ENCODE results near the gene ASXL3. TPM values are rescaled to one million over a fixed set of nuclear protein-coding genes. Genes with fewer than 3 reads are reported as not detected.

Gene ASXL3
- total RNA-seq, 4 donors from 2014 or later, result 0.13 to 0.62 (median 0.41) TPM

GRCh38 chr18:33641141-33641540, 63.1 kb downstream of the ASXL3 start:
- DNase-seq (ENCODE audit: low spot score in 2 of 2), result no peak
- no peak overlapping the region for H3K4me3 ChIP-seq (ENCODE audit: low read depth, poor library complexity, severe bottlenecking)
- WGBS, 2 donors, result 72 to 77% methylated on average over 3 of the region's 3 CpGs
- no peak for TF ChIP-seq CTCF (IDR thresholded peaks at IDR 0.05)
- no peak for TF ChIP-seq POLR2A (IDR thresholded peaks at IDR 0.05)
- intact Hi-C loops (cut with DNase I; ENCODE audit: low total_unique reads), result no loop called here

GRCh38 chr18:33644494-33644893, 66.5 kb downstream of the ASXL3 start:
- no peak overlapping the region for H3K4me3 ChIP-seq (ENCODE audit: low read depth, poor library complexity, severe bottlenecking)
- DNase-seq (ENCODE audit: low spot score in 2 of 2), result no peak
- intact Hi-C loops (cut with DNase I; ENCODE audit: low total_unique reads), result no loop called here
- 67 to 71% methylated on average over 2 of the region's 2 CpGs for WGBS, 2 donors
- TF ChIP-seq CTCF (IDR thresholded peaks at IDR 0.05) (no peak), POLR2A (IDR thresholded peaks at IDR 0.05) (no peak)

- WGBS, 2 donors, result 96 to 100% methylated on average over 1 of the region's 1 CpG
Observed at GRCh38 chr18:33647365-33647764, 69.3 kb downstream of the ASXL3 start.

GRCh38 chr18:33652635-33653034, 74.6 kb downstream of the ASXL3 start:
- WGBS, 2 donors, result 42 to 46% methylated on average over 1 of the region's 1 CpG
- DNase-seq (ENCODE audit: low spot score in 2 of 2), result no peak
- TF ChIP-seq POLR2A (IDR thresholded peaks at IDR 0.05) (no peak), CTCF (IDR thresholded peaks at IDR 0.05) (no peak)
- intact Hi-C loops (cut with DNase I; ENCODE audit: low total_unique reads), result no loop called here
- no peak overlapping the region for H3K4me3 ChIP-seq (ENCODE audit: low read depth, poor library complexity, severe bottlenecking)

More at GRCh38 chr18:33647365-33647764, 69.3 kb downstream of the ASXL3 start:
- TF ChIP-seq POLR2A (IDR thresholded peaks at IDR 0.05) (no peak), CTCF (IDR thresholded peaks at IDR 0.05) (no peak)
- no peak for DNase-seq (ENCODE audit: low spot score in 2 of 2)
- intact Hi-C loops (cut with DNase I; ENCODE audit: low total_unique reads), result no loop called here
- H3K4me3 ChIP-seq (ENCODE audit: low read depth, poor library complexity, severe bottlenecking), result no peak overlapping the region

GRCh38 chr18:33653231-33653630, 75.2 kb downstream of the ASXL3 start:
- TF ChIP-seq CTCF (IDR thresholded peaks at IDR 0.05), result no peak
- WGBS, 2 donors, result 74 to 77% methylated on average over 3 of the region's 3 CpGs
- intact Hi-C loops (cut with DNase I; ENCODE audit: low total_unique reads), result no loop called here
- DNase-seq (ENCODE audit: low spot score in 2 of 2), result no peak
- H3K4me3 ChIP-seq (ENCODE audit: low read depth, poor library complexity, severe bottlenecking), result no peak overlapping the region

- DNase-seq (ENCODE audit: low spot score in 2 of 2), result no peak
- WGBS, 2 donors, result 43 to 70% methylated on average over 2 of the region's 2 CpGs
- no peak overlapping the region for H3K4me3 ChIP-seq (ENCODE audit: low read depth, poor library complexity, severe bottlenecking)
- intact Hi-C loops (cut with DNase I; ENCODE audit: low total_unique reads), result no loop called here
- TF ChIP-seq CTCF (IDR thresholded peaks at IDR 0.05), result no peak
- TF ChIP-seq POLR2A (IDR thresholded peaks at IDR 0.05), result no peak
Observed at GRCh38 chr18:33656889-33657448, 79.0 kb downstream of the ASXL3 start.
